GM21619 (cell line): ENCODE results near the gene MACROD2.

Source experiments
- ATAC-seq: cut with Tn5 transposase; IDR thresholded peaks from one replicate; pipeline ENCODE4 v1.9.1; 2021; ENCODE audit not compliant: unreplicated experiment

Gene MACROD2

GRCh38 chr20:14331646-14332045, 336.3 kb downstream of the MACROD2 start:
- no peak for ATAC-seq

DNA sequence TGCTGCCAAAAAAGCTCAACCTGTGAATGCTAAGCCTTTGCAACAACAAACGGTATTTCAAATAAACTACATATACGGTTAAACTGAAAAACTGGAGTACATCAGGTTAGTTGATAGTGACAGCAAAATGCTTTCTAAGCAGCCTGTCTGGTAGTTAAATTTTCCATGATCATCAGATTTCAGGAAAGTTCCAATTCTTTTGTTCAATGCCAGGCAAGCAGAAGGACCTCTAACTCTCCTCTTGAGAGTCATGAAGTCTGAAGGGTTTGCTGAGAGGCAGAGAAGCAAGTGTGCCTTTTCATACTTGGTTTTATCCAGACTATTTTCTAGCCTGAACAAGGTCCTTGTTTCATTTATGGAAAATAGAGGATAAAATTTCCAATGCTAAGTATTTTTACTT, 337.6 kb downstream of the MACROD2 start:
- ATAC-seq: no peak

GRCh38 chr20:14333721-14334120, 338.4 kb downstream of the MACROD2 start:
- ATAC-seq: no peak

DNA sequence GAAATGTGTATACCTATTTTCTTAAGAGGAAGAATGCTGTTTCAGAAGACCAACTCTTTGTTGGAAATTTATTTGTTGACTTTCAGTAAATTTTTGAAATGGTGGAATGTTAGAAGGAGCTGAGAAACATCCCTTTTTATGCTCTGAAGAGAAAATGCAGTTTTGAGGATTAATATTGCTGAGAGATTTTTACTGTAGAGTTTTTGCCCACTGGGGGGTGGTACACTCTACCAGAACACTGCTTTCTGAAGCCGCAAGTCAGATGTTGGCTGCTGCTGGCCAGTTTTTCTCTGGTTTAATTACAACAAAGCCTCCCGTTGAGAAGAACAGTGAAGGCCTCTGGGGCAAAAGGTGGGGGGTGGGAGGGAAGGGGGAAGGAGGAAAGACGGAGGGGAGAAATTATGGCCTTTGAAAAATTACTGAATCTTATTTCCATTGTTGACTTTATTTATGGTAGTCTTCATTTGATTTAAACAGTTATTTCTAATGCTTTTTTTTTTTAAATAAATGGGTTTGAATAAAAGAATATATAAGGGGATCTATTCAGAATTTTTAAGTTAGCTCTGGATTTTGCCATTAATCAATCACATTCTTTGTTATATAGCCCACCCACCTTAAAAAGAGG, 339.1 kb downstream of the MACROD2 start:
- ATAC-seq: no peak

DNA sequence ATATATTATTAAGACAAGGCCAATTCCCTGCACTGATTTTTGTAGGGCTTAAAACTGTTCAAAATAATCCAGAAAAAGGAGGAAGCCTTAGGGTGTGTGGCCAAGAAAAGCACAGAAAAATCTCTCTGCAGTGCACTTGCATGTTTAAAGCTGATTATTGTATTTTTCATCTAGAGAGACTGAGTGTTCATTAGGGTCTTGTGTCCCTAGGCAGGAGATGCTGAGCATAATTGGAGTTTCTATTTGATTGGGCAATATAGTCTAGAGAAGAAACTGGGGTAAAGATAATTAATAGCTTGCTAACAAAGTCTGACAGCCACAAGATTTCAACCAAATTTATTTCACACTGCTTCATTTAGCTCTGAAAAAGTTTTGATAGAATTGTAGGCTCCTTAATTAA, 339.7 kb downstream of the MACROD2 start:
- no peak for ATAC-seq

DNA sequence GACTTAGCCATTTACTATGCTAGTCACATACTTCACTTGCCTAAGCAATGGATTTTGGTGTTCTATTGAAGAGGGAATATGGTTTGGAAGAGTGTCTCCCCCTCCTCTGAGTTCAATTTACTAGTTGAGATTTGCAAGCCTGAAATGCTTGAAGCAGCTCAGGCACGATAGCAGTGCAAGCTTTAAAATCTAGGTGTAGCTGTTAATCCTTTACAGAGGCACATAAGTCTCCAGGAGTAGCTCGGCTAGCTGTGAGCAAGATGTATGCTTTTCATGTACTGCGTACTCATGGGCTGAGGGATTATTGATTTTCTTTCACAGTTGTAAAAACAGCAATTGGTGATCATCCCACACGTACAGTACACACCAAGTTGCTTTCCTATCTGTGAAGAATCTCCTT, 341.4 kb downstream of the MACROD2 start:
- ATAC-seq: no peak

DNA sequence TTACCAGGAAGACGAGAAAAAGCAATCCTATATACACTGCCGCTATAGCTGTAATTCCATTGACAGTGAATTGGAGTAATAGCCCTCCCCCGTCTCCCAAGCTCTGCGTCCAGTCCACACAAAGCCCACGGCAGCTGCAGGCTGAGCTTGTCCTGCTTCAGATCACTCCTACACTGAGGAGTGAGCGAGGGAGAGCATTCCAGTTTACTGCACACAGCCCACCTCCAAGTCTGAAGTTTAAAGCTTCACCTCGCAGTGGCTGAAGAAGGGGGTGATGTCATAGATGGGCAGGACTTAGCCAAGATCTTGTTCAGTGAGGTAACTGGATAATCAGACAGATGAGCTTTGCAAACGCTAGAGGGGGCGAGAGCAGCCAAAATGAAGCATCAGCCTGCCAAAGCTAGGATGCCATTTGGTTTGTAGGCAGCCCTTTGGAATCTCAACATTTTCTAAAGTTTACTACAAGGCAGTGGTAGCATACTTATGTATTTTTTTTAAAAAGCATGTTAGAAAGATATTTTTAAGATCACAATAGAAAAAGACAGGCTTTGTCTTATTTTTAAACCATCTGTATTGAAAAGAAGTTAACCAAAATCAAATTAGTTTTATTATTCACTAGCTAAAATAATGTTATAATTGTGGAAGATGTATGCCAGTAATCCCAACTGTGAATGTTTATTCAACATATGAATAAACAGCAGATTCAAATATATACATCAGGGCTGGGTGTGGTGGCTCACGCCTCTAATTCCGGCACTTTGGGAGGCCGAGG, 342.3 kb downstream of the MACROD2 start, which contains the start of gene FLRT3:
TSS of gene FLRT3 (minus strand) at position 213 of the 772 bp plus-strand sequence. CDS start 10,106 bp downstream, outside the sequence.
- ATAC-seq: peak; percentile 96

- ATAC-seq: no peak
Measured at GRCh38 chr20:14341801-14342200, 346.5 kb downstream of the MACROD2 start.

- ATAC-seq: no peak
Measured at GRCh38 chr20:14342918-14343317, 347.6 kb downstream of the MACROD2 start.

GRCh38 chr20:14343491-14344065, 348.3 kb downstream of the MACROD2 start:
- no peak for ATAC-seq

GRCh38 chr20:14344746-14345145, 349.4 kb downstream of the MACROD2 start:
- no peak for ATAC-seq

DNA sequence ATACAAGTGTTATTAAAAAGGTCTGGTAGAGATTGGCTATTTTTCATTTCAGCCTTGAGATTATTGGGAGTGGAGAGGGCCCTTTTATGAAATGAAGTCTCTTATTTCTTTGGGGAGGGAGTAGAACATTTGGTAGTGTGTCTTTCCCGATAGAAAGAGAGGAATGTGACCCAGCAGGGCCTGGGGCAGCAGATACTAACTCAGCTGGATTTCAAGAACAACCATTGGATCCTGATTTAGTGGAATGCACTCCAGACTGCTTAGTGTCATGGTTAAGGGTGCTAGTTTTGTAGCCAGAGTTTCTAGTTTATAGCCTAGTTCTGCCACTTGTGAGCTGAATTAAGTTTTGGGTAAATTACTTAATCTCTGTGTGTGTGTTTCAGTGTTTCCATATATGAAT, 360.5 kb downstream of the MACROD2 start:
- no peak for ATAC-seq

DNA sequence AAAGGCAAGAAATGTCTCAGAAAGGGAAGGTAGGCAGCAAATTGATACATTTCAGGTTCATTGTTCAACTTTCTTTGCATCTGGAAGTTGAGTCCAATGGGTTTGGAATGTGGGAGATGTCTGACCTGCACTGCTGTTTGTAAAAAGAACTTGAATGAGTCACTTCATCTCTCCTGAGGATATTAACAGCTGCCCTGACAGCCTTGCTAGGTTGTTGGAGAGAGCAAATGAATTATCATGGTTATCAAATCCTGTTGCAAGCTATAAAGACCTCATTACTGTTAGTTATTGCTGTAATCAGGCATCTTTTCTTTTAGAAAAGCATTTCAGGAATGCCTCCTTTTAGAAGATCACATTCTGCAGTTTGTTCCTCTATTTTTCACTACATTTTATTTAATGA, 365.1 kb downstream of the MACROD2 start:
- ATAC-seq: no peak

DNA sequence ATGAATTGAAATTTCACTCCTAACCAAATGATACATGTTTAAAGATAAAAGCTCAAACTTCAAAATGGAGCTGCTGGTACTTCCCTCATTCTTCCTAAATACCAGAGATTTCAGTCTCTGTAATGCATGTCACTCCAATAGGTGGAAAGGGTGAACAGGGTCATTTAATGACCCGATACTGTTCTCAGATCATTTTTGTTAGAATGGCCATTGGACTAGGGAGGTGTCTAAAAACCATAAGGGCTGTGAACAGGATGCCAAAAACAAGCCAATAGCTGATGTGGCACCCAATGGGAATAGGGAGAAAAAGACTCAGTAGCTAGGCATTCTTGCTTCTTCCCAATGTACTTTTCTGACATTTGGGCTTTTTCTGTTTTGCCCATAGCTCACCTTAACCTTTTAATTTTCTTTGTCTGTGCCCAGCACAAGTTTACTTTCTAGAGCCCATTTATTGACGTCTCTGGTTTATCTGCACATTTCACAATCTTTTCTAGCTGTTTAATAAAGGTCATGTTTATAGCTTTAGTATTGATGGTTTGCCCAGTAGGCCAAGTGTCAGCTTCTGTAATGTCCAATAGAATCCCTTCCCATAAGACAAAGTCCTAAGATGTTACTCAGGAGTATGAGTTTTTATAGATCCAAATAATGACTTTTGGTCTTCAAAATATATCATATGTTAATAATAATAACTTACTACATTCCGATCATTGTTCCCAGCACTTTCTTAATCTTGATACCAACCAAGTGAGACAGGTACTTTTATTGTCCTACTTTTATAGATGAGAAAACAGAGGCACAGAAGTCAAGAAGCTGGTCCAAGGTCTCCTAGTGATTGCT, 366.4 kb downstream of the MACROD2 start:
- no peak for ATAC-seq

DNA sequence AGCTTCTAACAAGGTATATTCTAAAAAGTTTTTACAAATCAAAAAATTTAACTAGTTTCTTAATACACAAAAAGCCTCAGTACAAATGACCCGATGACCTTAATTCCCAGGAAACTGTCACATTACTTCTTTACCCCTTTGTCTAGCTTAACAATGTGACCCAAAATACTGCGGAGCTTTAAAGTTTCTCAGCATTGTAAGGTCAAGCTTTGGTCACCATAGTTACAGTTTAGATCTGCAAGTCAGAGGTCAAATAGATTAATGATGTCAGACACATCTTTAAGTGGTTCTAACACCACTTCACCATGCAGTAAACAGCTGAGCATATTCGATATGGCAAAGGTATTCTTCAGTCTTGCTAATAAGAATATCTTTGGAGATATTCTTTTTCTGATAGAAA, 378.9 kb downstream of the MACROD2 start:
- no peak for ATAC-seq

- ATAC-seq: no peak
Measured at GRCh38 chr20:14375416-14375985, 380.2 kb downstream of the MACROD2 start.

GRCh38 chr20:14378326-14378725, 383.0 kb downstream of the MACROD2 start:
- ATAC-seq: no peak

DNA sequence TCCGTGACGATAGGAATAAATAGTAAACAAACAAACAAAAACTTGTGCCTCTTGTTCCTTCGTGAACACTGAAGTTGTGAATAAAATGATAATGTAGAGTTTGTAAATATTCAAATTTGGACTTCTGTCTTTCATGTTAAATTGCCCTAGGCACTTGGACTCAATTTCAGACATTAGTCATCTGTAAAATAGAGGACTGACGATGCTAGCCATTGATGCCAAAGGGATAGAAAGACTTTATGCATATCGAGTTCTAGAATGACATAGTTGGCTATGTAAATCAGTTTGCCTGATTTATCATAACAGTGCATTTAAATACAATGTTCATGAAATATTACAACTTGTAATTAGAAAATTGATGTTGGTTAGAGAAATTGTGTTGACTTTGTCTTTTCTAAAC, 388.0 kb downstream of the MACROD2 start:
- ATAC-seq: no peak

DNA sequence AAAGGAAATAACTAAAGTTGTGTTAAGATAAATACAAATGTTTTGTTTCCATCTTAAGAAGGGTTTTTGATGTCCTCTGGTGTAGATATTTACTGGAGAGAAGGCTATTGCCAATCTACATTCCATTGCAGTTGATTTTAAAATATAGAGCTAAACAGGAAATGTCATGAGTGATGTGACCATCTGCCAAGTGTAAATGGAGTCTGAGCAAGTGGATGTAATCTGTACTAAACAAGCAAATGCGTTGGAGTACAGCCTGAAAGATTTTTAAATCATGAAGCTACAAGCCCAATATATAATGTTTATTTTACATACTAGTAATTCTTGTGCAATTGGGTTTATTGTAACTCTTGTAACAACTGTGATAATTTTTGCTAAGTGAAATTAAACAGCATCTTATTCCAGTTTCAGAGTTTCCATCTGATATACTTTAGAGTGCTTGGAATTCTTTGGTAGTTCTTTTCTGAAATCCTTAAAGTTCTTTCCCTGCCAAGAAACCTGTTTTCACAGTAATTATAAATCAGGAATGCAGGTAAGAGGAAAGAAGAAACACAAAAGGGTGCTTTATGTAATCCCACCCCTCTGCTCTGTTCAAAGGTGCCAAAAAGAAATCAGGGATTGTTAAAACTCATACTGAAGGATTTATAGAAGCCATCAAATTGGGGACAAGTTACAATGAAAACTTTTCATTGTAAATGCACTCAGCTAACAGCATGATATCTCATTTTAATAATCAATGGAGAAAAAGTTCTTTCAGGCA, 389.3 kb downstream of the MACROD2 start:
- ATAC-seq: no peak

DNA sequence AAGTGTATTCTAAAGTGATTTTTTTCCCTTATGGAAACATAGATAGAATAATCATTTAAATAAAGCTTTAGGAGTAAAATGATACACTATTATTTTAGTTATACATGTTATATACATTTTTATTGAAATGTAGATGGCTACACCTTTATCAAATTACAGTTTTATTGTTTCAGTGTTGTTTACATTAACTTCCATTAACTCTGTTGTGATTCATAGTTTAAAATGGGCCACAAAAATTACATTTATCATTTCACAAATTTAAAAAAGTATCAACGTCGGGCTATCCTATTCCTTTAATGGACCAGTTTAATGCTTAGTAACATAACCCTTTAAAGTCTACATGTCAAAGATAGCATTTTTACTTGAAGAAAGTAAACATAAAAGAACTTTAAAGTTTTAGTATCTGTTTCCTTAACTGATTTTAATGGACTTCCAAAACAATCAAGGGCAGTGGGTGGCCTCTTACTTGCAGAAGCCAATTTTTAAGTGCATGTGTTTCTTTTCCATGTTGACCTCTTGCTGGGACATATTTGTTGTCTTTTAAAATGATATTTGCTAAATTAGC, 389.9 kb downstream of the MACROD2 start:
- no peak for ATAC-seq
